ENCODE data around the gene LTK. TPM values are rescaled to one million over a fixed set of nuclear protein-coding genes. Genes with fewer than 3 reads are reported as not detected.
A peak's percentile ranks its signal among the peaks of the same experiment; 100 is the strongest.

The LTK gene
- polyA plus RNA-seq, 3 donors: 0.12 TPM; not detected in 2

DNA sequence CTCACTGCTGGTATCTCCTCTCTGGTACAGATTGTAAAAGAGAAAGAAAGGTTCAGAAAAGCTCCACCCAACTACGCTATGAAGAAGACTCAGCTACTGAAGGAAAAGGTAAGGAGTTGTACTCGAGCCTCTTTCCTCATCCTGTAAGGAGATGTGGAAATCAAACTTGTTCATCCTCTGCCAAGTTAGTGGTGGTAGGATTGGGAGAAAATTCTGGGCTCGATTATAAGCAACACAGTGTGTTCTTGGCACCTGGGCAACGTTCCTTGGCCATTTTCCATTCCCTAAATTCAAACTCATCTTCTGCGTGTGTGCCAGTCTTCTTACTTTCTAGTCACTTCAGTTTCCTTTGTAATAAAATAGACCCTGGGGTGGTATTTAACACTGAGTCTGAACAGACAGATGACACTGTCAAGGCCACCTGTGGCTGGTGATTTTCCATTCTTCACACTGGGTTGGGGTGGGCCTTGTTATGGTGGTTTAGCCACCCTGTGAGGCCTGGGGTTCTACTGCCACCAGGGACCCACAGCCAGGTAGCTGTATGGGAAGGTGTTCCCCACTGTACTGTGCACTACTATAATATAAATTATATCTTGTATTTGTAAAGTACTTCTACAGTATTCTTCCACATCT, 37.1 kb downstream of the LTK start:
- no peak overlapping the region for H3K4me2 ChIP-seq (replicated peaks; ENCODE audit: extremely low read depth, low read length, poor library complexity, severe bottlenecking)
- Mint-ChIP-seq H3K9me3 (peaks cover 0 to 3% (median 1%) of the 10 kb centered on the region in 7 donors), H3K4me3 (no peak overlapping the region), H3K36me3 (peaks cover 76 to 96% of the 10 kb centered on the region in 2 donors), H3K27me3 (ENCODE audit: low read depth in 3 of 3) (peaks cover 0 to 7% (median 0%) of the 10 kb centered on the region in 3 donors), H3K27ac (peak overlapping the region in 4 of 7 donors; percentile 19 to 84 (median 51)), H3K4me1 (peaks cover 5% of the 10 kb centered on the region)
- H3K9ac ChIP-seq (ENCODE audit: insufficient read depth, low read length, poor library complexity, severe bottlenecking): peak overlapping the region; percentile 5
- WGBS (ENCODE audit: insufficient coverage): 57% methylated on average over 1 of the region's 5 CpGs
- TF ChIP-seq, protein P1, sequence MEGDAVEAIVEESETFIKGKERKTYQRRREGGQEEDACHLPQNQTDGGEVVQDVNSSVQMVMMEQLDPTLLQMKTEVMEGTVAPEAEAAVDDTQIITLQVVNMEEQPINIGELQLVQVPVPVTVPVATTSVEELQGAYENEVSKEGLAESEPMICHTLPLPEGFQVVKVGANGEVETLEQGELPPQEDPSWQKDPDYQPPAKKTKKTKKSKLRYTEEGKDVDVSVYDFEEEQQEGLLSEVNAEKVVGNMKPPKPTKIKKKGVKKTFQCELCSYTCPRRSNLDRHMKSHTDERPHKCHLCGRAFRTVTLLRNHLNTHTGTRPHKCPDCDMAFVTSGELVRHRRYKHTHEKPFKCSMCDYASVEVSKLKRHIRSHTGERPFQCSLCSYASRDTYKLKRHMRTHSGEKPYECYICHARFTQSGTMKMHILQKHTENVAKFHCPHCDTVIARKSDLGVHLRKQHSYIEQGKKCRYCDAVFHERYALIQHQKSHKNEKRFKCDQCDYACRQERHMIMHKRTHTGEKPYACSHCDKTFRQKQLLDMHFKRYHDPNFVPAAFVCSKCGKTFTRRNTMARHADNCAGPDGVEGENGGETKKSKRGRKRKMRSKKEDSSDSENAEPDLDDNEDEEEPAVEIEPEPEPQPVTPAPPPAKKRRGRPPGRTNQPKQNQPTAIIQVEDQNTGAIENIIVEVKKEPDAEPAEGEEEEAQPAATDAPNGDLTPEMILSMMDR (IDR thresholded peaks at IDR 0.05): no peak
- H3K4me1 ChIP-seq (ENCODE audit: control insufficient read depth in 1 of 2, insufficient read depth in 2 of 2, low read length in 2 of 2): peaks cover 0 to 12% of the 10 kb centered on the region in 2 donors
- peaks cover 89 to 95% of the 10 kb centered on the region in 2 donors for H3K36me3 ChIP-seq (replicated peaks in 1 of 2; ENCODE audit: control insufficient read depth in 1 of 2, insufficient read depth in 2 of 2, low read length in 2 of 2)
- DNase-seq: no peak
- no peaks in the 10 kb centered on the region for H3K9me3 ChIP-seq (replicated peaks in 1 of 2; ENCODE audit: control insufficient read depth in 1 of 2, insufficient read depth in 1 of 2, low read length in 2 of 2)
- H3K27me3 ChIP-seq (ENCODE audit: control insufficient read depth in 2 of 2, insufficient read depth in 2 of 2, low read length in 2 of 2): no peaks in the 10 kb centered on the region
- H2AFZ ChIP-seq (ENCODE audit: insufficient read depth, low read depth, low read length, poor library complexity, severe bottlenecking): no peak overlapping the region
- H4K20me1 ChIP-seq (ENCODE audit: insufficient read depth, low read length): no peaks in the 10 kb centered on the region
- no peaks in the 10 kb centered on the region for H3K79me2 ChIP-seq (ENCODE audit: insufficient read depth, low read length)
- no peak overlapping the region for H3K4me3 ChIP-seq (replicated peaks in 1 of 3; ENCODE audit: low read depth in 2 of 3, low read length in 3 of 3)
- peak overlapping the region in 1 of 2 donors; percentile 6 for H3K27ac ChIP-seq (ENCODE audit: low read depth in 1 of 2, low read length in 2 of 2)
- intact Hi-C loops (cut with micrococcal nuclease): no loop called here

DNA sequence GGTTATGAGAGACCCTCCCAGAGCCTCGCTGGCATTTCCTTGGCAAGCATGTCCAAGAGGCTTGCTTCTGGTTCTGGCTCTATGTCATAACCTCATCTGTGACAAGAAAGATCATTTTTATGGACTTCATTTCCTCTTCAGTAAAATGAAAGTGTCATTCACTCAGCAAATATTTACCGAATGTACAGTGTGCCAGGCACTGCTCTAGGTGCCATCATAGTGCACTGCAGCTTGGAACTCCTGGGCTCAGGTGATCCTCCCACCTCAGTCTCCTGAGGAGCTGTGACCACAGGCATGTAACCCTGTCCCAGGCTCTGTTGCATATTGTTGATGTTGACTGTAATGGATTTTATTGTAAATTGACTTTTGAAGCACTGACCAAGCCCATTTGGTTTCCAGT, 38.7 kb downstream of the LTK start:
- Histone ChIP-seq H3K27me3 (ENCODE audit: control insufficient read depth in 2 of 2, insufficient read depth in 2 of 2, low read length in 2 of 2) (no peaks in the 10 kb centered on the region), H3K4me1 (ENCODE audit: control insufficient read depth in 1 of 2, insufficient read depth in 2 of 2, low read length in 2 of 2) (peaks cover 0 to 12% of the 10 kb centered on the region in 2 donors), H3K4me2 (replicated peaks; ENCODE audit: extremely low read depth, low read length, poor library complexity, severe bottlenecking) (no peak overlapping the region), H3K36me3 (replicated peaks in 1 of 2; ENCODE audit: control insufficient read depth in 1 of 2, insufficient read depth in 2 of 2, low read length in 2 of 2) (peaks cover 88 to 95% of the 10 kb centered on the region in 2 donors), H3K4me3 (replicated peaks in 1 of 3; ENCODE audit: low read depth in 2 of 3, low read length in 3 of 3) (no peak overlapping the region), H2AFZ (ENCODE audit: insufficient read depth, low read depth, low read length, poor library complexity, severe bottlenecking) (no peak overlapping the region), H3K9me3 (replicated peaks in 1 of 2; ENCODE audit: control insufficient read depth in 1 of 2, insufficient read depth in 1 of 2, low read length in 2 of 2) (no peaks in the 10 kb centered on the region), H3K27ac (ENCODE audit: low read depth in 1 of 2, low read length in 2 of 2) (no peak overlapping the region), H3K79me2 (ENCODE audit: insufficient read depth, low read length) (no peaks in the 10 kb centered on the region), H3K9ac (ENCODE audit: insufficient read depth, low read length, poor library complexity, severe bottlenecking) (no peak overlapping the region), H4K20me1 (ENCODE audit: insufficient read depth, low read length) (no peaks in the 10 kb centered on the region)
- Mint-ChIP-seq H3K27ac (no peak overlapping the region), H3K36me3 (peaks cover 74 to 96% of the 10 kb centered on the region in 2 donors), H3K4me3 (no peak overlapping the region), H3K27me3 (ENCODE audit: low read depth in 3 of 3) (peaks cover 0 to 7% (median 0%) of the 10 kb centered on the region in 3 donors), H3K4me1 (peaks cover 5% of the 10 kb centered on the region), H3K9me3 (no peaks in the 10 kb centered on the region)
- intact Hi-C loops (cut with micrococcal nuclease): no loop called here
- WGBS (ENCODE audit: insufficient coverage): 20% methylated on average over 1 of the region's 2 CpGs
- no peak for DNase-seq
- TF ChIP-seq, protein P1 (IDR thresholded peaks at IDR 0.05): no peak

Measured in CD14-positive monocyte (primary cell).